D721Med (cell line): ENCODE measurements around the gene AUTS2.

ENCODE experiments used
- DNase-seq: peaks from one replicate; pipeline ENCODE4 v3.0.0; 2011; ENCODE audit warnings: low spot score; ENCODE audit not compliant: insufficient read length
- FAIRE-seq: peaks from 2 replicates; lab custom pipeline; 2011; peaks lifted over from hg19 to GRCh38; lab: Jason Lieb, UNC
- TF ChIP-seq, protein P1 (sequence below): IDR thresholded peaks from 2 replicates; pipeline ENCODE4 v1.5.1; 2012; ENCODE audit warnings: mild to moderate bottlenecking, control low read depth; ENCODE audit not compliant: insufficient read depth; ENCODE audit errors: missing control alignments

Gene AUTS2

DNA sequence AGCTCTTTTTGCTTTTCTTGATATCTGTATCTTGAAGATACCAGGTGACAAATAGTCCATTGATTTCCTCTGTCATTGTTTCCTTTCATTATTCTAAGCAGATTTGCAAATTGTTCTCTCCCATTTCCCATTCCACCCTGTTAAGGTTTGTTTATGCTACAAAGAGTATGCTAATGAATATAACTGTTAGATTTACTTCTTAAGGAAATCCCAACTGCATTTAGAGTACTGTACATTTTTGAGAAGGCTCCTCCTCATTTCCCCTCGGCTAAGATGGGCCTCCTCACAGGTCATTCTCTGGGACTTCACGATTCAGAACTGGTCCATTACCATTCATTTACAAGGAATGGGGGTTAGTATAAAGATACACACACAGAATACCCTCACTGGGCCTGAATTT lies 15.6 kb downstream of the AUTS2 start:
- no peak for DNase-seq
- TF ChIP-seq, protein P1, sequence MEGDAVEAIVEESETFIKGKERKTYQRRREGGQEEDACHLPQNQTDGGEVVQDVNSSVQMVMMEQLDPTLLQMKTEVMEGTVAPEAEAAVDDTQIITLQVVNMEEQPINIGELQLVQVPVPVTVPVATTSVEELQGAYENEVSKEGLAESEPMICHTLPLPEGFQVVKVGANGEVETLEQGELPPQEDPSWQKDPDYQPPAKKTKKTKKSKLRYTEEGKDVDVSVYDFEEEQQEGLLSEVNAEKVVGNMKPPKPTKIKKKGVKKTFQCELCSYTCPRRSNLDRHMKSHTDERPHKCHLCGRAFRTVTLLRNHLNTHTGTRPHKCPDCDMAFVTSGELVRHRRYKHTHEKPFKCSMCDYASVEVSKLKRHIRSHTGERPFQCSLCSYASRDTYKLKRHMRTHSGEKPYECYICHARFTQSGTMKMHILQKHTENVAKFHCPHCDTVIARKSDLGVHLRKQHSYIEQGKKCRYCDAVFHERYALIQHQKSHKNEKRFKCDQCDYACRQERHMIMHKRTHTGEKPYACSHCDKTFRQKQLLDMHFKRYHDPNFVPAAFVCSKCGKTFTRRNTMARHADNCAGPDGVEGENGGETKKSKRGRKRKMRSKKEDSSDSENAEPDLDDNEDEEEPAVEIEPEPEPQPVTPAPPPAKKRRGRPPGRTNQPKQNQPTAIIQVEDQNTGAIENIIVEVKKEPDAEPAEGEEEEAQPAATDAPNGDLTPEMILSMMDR = no peak
- FAIRE-seq = no peak

DNA sequence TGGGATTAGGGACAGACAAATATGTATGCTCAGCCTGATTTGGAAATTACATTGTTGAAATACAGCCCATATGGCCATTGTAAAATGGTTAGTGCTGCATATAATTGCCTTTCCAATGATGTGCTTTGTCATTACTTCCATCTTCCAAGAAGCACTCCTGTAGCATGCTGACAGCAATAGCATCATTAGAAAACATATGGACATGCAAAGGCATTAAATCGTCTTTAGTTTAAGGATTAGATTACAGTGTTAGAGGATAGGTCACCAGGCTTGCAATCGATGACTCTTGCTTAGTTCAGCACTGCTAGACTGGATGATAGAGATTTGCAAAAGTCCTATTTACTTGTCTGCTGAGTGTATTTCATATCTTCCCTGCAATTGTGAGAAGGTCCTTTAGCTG lies 17.4 kb downstream of the AUTS2 start:
- DNase-seq = peak; percentile 29
- peak; percentile 95 for FAIRE-seq
- TF ChIP-seq, protein P1 = no peak

DNA sequence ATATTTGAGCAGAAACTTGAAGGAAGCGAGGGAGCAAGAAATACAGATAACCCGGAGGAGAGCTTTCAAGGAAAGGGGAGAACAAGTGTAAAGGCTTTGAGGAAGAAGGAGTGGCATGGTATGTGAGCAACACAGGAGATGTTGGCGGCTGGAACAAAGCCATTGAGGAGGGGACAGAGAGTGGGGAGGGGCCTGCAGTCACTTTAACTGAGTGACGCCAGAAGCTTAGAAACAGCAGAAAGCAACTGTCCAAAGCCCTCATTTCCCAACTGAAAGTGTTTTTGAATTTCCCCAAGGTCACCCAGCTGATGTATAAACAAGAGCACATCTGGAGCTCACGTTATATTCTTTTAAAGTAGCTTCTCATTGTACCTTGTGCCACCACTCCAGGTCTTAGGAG lies 19.1 kb downstream of the AUTS2 start:
- no peak for DNase-seq
- TF ChIP-seq, protein P1 = no peak
- no peak for FAIRE-seq

DNA sequence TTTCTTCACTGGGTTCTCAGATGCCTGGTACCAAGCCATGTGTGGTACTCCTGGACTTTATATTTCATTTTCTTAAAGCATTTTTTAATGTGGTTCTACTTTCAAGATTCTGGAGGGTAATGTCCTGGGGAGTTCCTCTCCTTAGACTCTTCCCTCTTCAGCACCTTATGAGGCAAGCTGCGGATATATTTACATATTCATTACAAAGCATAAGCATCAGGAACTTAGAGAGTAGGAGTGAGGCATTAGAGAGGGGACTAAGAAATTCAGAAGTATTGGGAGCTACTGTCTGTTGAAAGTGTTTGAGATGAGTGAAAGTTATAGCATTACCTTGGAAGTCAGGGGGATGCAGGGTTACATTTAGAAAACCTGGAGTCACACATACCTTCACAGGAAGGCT lies 20.8 kb downstream of the AUTS2 start:
- FAIRE-seq (no peak), DNase-seq (no peak)
- TF ChIP-seq, protein P1 = no peak

DNA sequence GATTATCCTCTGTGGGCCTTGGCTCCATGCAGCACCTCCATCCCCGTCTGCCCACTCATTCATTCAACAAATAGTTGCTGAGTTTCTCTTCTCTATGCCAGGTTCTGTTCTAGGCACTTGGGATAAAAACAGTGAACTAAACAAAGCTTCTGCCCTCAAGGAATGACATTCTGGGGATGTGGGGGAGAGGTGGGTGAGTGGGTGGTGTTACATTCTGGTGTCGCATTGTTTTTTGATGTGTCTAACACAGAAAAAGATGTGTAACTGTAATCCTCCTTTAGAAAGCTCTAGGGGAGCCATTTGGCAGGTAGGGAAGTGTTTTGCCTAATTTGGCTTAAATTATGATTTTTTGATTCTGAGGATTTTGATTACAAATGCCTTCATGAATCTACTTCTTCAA lies 21.4 kb downstream of the AUTS2 start:
- DNase-seq (no peak), FAIRE-seq (no peak)
- TF ChIP-seq, protein P1 = no peak

DNA sequence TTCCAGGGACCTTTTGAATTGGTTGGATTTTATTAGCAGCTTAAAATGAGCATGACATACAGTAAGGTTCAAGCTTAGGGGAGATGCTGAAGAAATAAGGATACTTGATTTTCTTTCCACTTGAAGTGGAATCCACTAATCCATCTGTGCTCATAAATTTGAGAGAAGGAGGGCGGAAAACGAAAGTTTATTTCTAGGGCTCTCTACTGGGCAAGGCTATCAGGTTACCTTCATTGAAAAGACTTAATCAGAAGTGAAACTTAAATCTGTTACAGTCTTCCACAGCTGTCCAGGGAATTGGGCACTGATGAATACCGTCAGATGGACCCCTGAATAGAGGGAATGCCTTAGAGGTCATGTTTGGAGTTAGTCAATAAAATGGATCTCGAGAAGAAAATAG lies 21.8 kb downstream of the AUTS2 start:
- TF ChIP-seq, protein P1 = no peak
- FAIRE-seq = no peak

DNA sequence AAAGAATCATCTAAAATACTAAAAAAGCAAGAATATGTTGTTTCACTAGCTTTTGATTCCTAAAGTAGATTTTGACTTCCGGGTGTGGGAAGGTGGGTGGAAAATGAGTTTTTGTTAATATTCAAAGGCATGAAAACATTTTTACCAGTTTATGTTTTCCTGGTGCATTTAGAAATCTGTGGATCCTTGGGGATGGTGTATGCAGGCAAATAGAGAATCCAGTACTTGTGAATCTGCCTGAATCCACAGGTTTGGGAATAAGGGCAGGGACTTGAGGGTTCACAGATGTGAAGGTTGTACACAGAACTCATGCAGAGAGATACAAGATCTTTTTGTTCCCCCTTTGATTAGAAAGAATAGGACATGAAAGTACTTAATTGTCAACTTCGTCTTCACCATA lies 22.4 kb downstream of the AUTS2 start:
- TF ChIP-seq, protein P1 = no peak
- DNase-seq = no peak
- FAIRE-seq = no peak

More for the DNA sequence above, 21.8 kb downstream of the AUTS2 start:
- DNase-seq = no peak
